ENCODE results near the gene NAT8L. TPM values are rescaled to one million over a fixed set of nuclear protein-coding genes. Genes with fewer than 3 reads are reported as not detected.

NAT8L gene
- total RNA-seq, 1 donor, result 0.09 TPM

- H3K4me3 ChIP-seq (ENCODE audit: low read depth, low read length), result no peak overlapping the region
These were observed 3.2 kb downstream of the NAT8L start for GRCh38 chr4:2062168-2062807.

GRCh38 chr4:2062808-2063524, 3.8 kb downstream of the NAT8L start:
- TF ChIP-seq CTCF (IDR thresholded peaks at IDR 0.05; ENCODE audit: insufficient read depth, low read length), result no peak
- DNase-seq (ENCODE audit: low read depth), result no peak
- H3K4me3 ChIP-seq (ENCODE audit: low read depth, low read length), result no peak overlapping the region

More at GRCh38 chr4:2062168-2062807, 3.2 kb downstream of the NAT8L start:
- no peak for TF ChIP-seq CTCF (IDR thresholded peaks at IDR 0.05; ENCODE audit: insufficient read depth, low read length)
- no peak for DNase-seq (ENCODE audit: low read depth)

- no peak for TF ChIP-seq CTCF (IDR thresholded peaks at IDR 0.05; ENCODE audit: insufficient read depth, low read length)
- H3K4me3 ChIP-seq (ENCODE audit: low read depth, low read length), result no peak overlapping the region
- no peak for DNase-seq (ENCODE audit: low read depth)
These were observed 4.6 kb downstream of the NAT8L start for GRCh38 chr4:2063557-2064275.

- no peak for TF ChIP-seq CTCF (IDR thresholded peaks at IDR 0.05; ENCODE audit: insufficient read depth, low read length)
- H3K4me3 ChIP-seq (ENCODE audit: low read depth, low read length), result no peak overlapping the region
- DNase-seq (ENCODE audit: low read depth), result no peak
These were observed 5.3 kb downstream of the NAT8L start for GRCh38 chr4:2064276-2064991.

- no peak for TF ChIP-seq CTCF (IDR thresholded peaks at IDR 0.05; ENCODE audit: insufficient read depth, low read length)
- no peak overlapping the region for H3K4me3 ChIP-seq (ENCODE audit: low read depth, low read length)
- DNase-seq (ENCODE audit: low read depth), result no peak
These were observed 6.2 kb downstream of the NAT8L start for GRCh38 chr4:2065106-2065930.

Measured in fibroblast of the aortic adventitia (primary cell).